Uterus (tissue), 2 donors: Measurements from ENCODE around the gene MLPH.

Experiments used
- CTCF ChIP-seq, 4 experiments: fragments of 200-600 bp in 2 of 4; fragments of 450-650 bp in 2 of 4; sonication (generic) in 2 of 4; IDR thresholded peaks; one replicate each; pipeline ENCODE4 v1.5.1; 2016 to 2019; ENCODE audit warnings: antibody characterized with exemption in 4 of 4, mild to moderate bottlenecking in 2 of 4, moderate library complexity in 1 of 4
- POLR2A ChIP-seq, 2 donors: fragments of 450-650 bp; IDR thresholded peaks; one replicate each; pipeline ENCODE4 v1.6.1; 2016; ENCODE audit warnings: antibody characterized with exemption in 2 of 2, mild to moderate bottlenecking in 1 of 2, moderate library complexity in 1 of 2

- TF ChIP-seq CTCF (IDR thresholded peaks at IDR 0.05) (no peak), POLR2A (IDR thresholded peaks at IDR 0.05) (no peak)
Measured at GRCh38 chr2:237525559-237526157, 38.6 kb downstream of the MLPH start.
